GM12878 (cell line): Measurements from ENCODE around the gene ULK4. TPM values are rescaled to one million over a fixed set of nuclear protein-coding genes. Genes with fewer than 3 reads are reported as not detected.

Experiments used
- ATAC-seq: fragments of 200-7000 bp; cut with Tn5 transposase; 3 replicates; pipeline ENCODE4 v1.9.1; 2020; ENCODE audit warnings: mild to moderate bottlenecking, moderate library complexity
- BruUV-seq: library from RNA; stranded (reverse); fragments of 400-500 nt; replicated peaks from 2 replicates; lab custom pipeline; 2021; lab: Mats Ljungman, UMichigan
- CTCF ChIA-PET: fragments of 300-600 bp; sonication (Branson Sonifier 250); formaldehyde crosslinking; extraction: SDS; loops from one replicate; lab custom pipeline; 2021; ENCODE audit warnings: inconsistent platforms; lab: Yijun Ruan, JAX
- POLR2A ChIA-PET: fragments of 350-600 bp; formaldehyde crosslinking; extraction: SDS; loops from one replicate; lab custom pipeline; 2021; ENCODE audit warnings: inconsistent platforms; lab: Charles Lee
- RAD21 ChIA-PET: fragments of 300-600 bp; sonication (Branson Sonifier 250); formaldehyde crosslinking; loops from one replicate; lab custom pipeline; 2023; ENCODE audit warnings: antibody characterized with exemption; ENCODE audit not compliant: unreplicated experiment; lab: Charles Lee
- SMC1A ChIA-PET: fragments of 300-600 bp; sonication (Branson Sonifier 250); formaldehyde crosslinking; loops from one replicate; lab custom pipeline; 2023; ENCODE audit not compliant: unreplicated experiment, uncharacterized antibody; lab: Charles Lee
- DNase-seq: peaks from one replicate; pipeline ENCODE4 v3.0.0-alpha.2; 2011; ENCODE audit warnings: low read depth, low spot score
- FAIRE-seq: peaks from 3 replicates; lab custom pipeline; 2011; peaks lifted over from hg19 to GRCh38; lab: Jason Lieb, UNC
- H2AFZ ChIP-seq: 2 replicates; pipeline ENCODE4 v1.6.0; 2011; ENCODE audit warnings: low read depth, low read length, control low read depth; ENCODE audit not compliant: control insufficient read depth
- H3K27ac ChIP-seq: 2 replicates; pipeline ENCODE4 v1.5.1; 2011; ENCODE audit warnings: control low read depth; ENCODE audit not compliant: control insufficient read depth, insufficient read depth
- H3K27me3 ChIP-seq, 2 experiments: replicated peaks in 1 of 2; 2 replicates each; pipeline versions ENCODE4 v1.6.0 to v1.6.1; 2011; ENCODE audit warnings: low read length in 1 of 2; ENCODE audit not compliant: control insufficient read depth in 2 of 2, insufficient read depth in 2 of 2
- H3K36me3 ChIP-seq, 2 experiments: 2 replicates each; pipeline ENCODE4 v1.5.1; 2011; ENCODE audit warnings: low read length in 1 of 2; ENCODE audit not compliant: control insufficient read depth in 2 of 2, insufficient read depth in 2 of 2
- H3K4me1 ChIP-seq: 2 replicates; pipeline ENCODE4 v1.6.1; 2011; ENCODE audit warnings: mild to moderate bottlenecking, low read length, moderate library complexity, mixed read lengths; ENCODE audit not compliant: control insufficient read depth, insufficient read depth
- H3K4me2 ChIP-seq: 2 replicates; pipeline ENCODE4 v1.6.0; 2011; ENCODE audit warnings: control low read depth; ENCODE audit not compliant: control insufficient read depth, insufficient read depth
- H3K4me3 ChIP-seq: fragments of 200-600 bp; sonication (generic); 2 replicates; pipeline ENCODE4 v1.5.1; 2016
- H3K79me2 ChIP-seq: 2 replicates; pipeline ENCODE4 v1.6.0; 2011; ENCODE audit warnings: low read length; ENCODE audit not compliant: control insufficient read depth, insufficient read depth
- H3K9ac ChIP-seq: 2 replicates; pipeline ENCODE4 v1.8.0; 2011; ENCODE audit warnings: low read length, control low read depth, mixed read lengths; ENCODE audit not compliant: control insufficient read depth, insufficient read depth
- H3K9me3 ChIP-seq: replicated peaks from 3 replicates; pipeline ENCODE4 v1.5.1; 2011; ENCODE audit warnings: mild to moderate bottlenecking, low read length; ENCODE audit not compliant: control insufficient read depth, insufficient read depth
- H4K20me1 ChIP-seq: 2 replicates; pipeline ENCODE4 v1.6.0; 2011; ENCODE audit not compliant: control insufficient read depth, insufficient read depth
- BACH1 ChIP-seq: fragments of 450-650 bp; IDR thresholded peaks from 2 replicates; pipeline ENCODE4 v1.6.1; 2017; ENCODE audit warnings: mild to moderate bottlenecking, borderline replicate concordance
- PKNOX1 ChIP-seq: fragments of 450-650 bp; IDR thresholded peaks from 2 replicates; pipeline ENCODE4 v1.6.1; 2016; ENCODE audit warnings: mild to moderate bottlenecking
- POLR2A ChIP-seq: IDR thresholded peaks from 2 replicates; pipeline ENCODE4 v1.6.1; 2011; ENCODE audit warnings: low read depth, mild to moderate bottlenecking, low read length
- POLR2AphosphoS5 ChIP-seq: IDR thresholded peaks from 2 replicates; pipeline ENCODE4 v1.6.1; 2011; ENCODE audit warnings: mild to moderate bottlenecking, low read length, inconsistent platforms
- RAD51 ChIP-seq: fragments of 450-650 bp; IDR thresholded peaks from 2 replicates; pipeline ENCODE4 v1.6.1; 2016; ENCODE audit warnings: moderate library complexity, mild to moderate bottlenecking, inconsistent platforms
- TARDBP ChIP-seq: IDR thresholded peaks from 2 replicates; pipeline ENCODE4 v1.6.1; 2016; ENCODE audit warnings: borderline replicate concordance
- ZNF24 ChIP-seq: fragments of 450-650 bp; IDR thresholded peaks from 2 replicates; pipeline ENCODE4 v1.6.1; 2017; ENCODE audit warnings: antibody characterized with exemption, mild to moderate bottlenecking
- WGBS: methylation state at CpG from one replicate; pipeline ENCODE4 v1.1.6; 2016; ENCODE audit warnings: low lambda C conversion rate; ENCODE audit not compliant: insufficient replicate concordance, insufficient coverage; ENCODE audit errors: missing lambda C conversion rate; 5-methylcytosine and 5-hydroxymethylcytosine counted together
- in situ Hi-C: fragments of 300-500 bp; cut with MboI; formaldehyde crosslinking; loops from 9 replicates; pipeline ENCODE4 v1.14.3; 2018; ENCODE audit warnings: mixed read lengths
- intact Hi-C: fragments of 100-400 bp; cut with micrococcal nuclease; formaldehyde crosslinking; loops from one replicate; pipeline ENCODE4 v1.14.2; 2022; ENCODE audit not compliant: unreplicated experiment
- polyA plus RNA-seq, 11 experiments: library from polyadenylated mRNA; depleted of rRNA in 4 of 11; unstranded in 6 of 11; stranded (reverse) in 5 of 11; fragments of >200 nt; fragmentation: Nextera tagmentation in 4 of 11; fragmentation: Illumina TruSeq in 1 of 11; extraction: Ambion mirVana in 4 of 11; extraction: Trizol in 1 of 11; gene quantifications; 1 replicate in 1 of 11; 2 replicates in 10 of 11; pipeline versions ENCODE4 v1.2.1 to v1.2.3, GENCODE V29; 2011 to 2016; ENCODE audit warnings: inconsistent platforms in 2 of 11, missing spikeins in 2 of 11, low read depth in 1 of 11
- total RNA-seq, 4 experiments: library from RNA; depleted of rRNA in 3 of 4; stranded (reverse); fragments of >200 nt in 3 of 4; fragmentation: Illumina TruSeq in 1 of 4; extraction: Trizol in 1 of 4; gene quantifications; 2 replicates each; pipeline versions ENCODE4 v1.2.1 to v1.2.3, GENCODE V29; 2013 to 2021

Gene ULK4
- total and polyA plus RNA-seq, 10 of the 15 experiments (the other 5 are each of a cell fraction or from before 2014, with no cell fraction given) = 3.5 to 7.6 (median 6.3) TPM

- BruUV-seq = no TSS peak
- FAIRE-seq = no peak
- H3K79me2 ChIP-seq = no peaks in the 10 kb centered on the region
These were observed 718.7 kb downstream of the ULK4 start for GRCh38 chr3:41243183-41243582.

GRCh38 chr3:41241800-41242571, 719.9 kb downstream of the ULK4 start:
- SMC1A ChIA-PET = interaction anchor here (0.7 to 1.6 kb wide), 3 partner anchors 10 to 308 kb away, joined by 3 to 5 read pairs (median 5); no protein-coding TSS in a partner anchor
- FAIRE-seq (no peak), DNase-seq (no peak)
- H3K9ac ChIP-seq = no peak overlapping the region
- WGBS = 90% methylated on average over 7 of the region's 7 CpGs
- BruUV-seq = TSS peak; percentile 22
- H3K27me3 ChIP-seq = no peaks in the 10 kb centered on the region
- CTCF ChIA-PET = no interaction called here
- H3K79me2 ChIP-seq = no peaks in the 10 kb centered on the region
- no peak overlapping the region for H3K4me2 ChIP-seq
- no peaks in the 10 kb centered on the region for H3K9me3 ChIP-seq
- H3K4me3 ChIP-seq = no peak overlapping the region
- no peaks in the 10 kb centered on the region for H4K20me1 ChIP-seq
- intact Hi-C loops = no loop called here
- in situ Hi-C loops = no loop called here
- no peak overlapping the region for H3K27ac ChIP-seq
- no peak overlapping the region for H2AFZ ChIP-seq
- TF ChIP-seq TARDBP (no peak), ZNF24 (no peak), BACH1 (0 out of 2 replicates have a peak, but pooled peaks have one; percentile 21), POLR2A (peak; percentile 53), RAD51 (no peak)
- TF ChIP-seq, all 136 proteins: peak for 2
- RAD21 ChIA-PET = no interaction called here
- 0 out of 3 replicates have a peak, but pooled peaks have one; percentile 14 for ATAC-seq
- peaks cover 7% of the 10 kb centered on the region in 2 experiments for H3K36me3 ChIP-seq
- POLR2A ChIA-PET = no interaction called here
- H3K4me1 ChIP-seq = no peaks in the 10 kb centered on the region

More at GRCh38 chr3:41243183-41243582, 718.7 kb downstream of the ULK4 start:
- no peaks in the 10 kb centered on the region for H3K4me1 ChIP-seq
- no peak overlapping the region for H3K4me2 ChIP-seq
- H4K20me1 ChIP-seq = no peaks in the 10 kb centered on the region
- no peaks in the 10 kb centered on the region for H3K9me3 ChIP-seq
- H3K36me3 ChIP-seq = peaks cover 2% of the 10 kb centered on the region in 2 experiments
- ChIA-PET CTCF (no interaction called here), POLR2A (no interaction called here), RAD21 (no interaction called here), SMC1A (no interaction called here)
- in situ Hi-C loops (no loop called here), intact Hi-C loops (no loop called here)
- no peak for ATAC-seq
- H3K27ac ChIP-seq = no peak overlapping the region
- WGBS = 77% methylated on average over 2 of the region's 2 CpGs
- TF ChIP-seq POLR2AphosphoS5 (peak; percentile 66; the same call in 1 of the 2 replicates), PKNOX1 (no peak)
- no peak for DNase-seq
- no peak overlapping the region for H3K9ac ChIP-seq
- no peak overlapping the region for H2AFZ ChIP-seq
- no peak overlapping the region for H3K4me3 ChIP-seq
- H3K27me3 ChIP-seq = no peaks in the 10 kb centered on the region
